ENCODE data around the gene COL2A1.

The COL2A1 gene

GRCh38 chr12:47980197-47980596 lies 24.1 kb downstream of the COL2A1 start:
- DNase-seq = no peak
- Mint-ChIP-seq H3K27me3 (ENCODE audit: low read depth, poor library complexity) (no peaks in the 10 kb centered on the region), H3K9me3 (no peaks in the 10 kb centered on the region), H3K4me1 (no peaks in the 10 kb centered on the region), H3K4me3 (no peak overlapping the region), H3K27ac (no peak overlapping the region), H3K36me3 (ENCODE audit: low read depth) (peaks cover 59% of the 10 kb centered on the region)
- TF ChIP-seq, protein P1, sequence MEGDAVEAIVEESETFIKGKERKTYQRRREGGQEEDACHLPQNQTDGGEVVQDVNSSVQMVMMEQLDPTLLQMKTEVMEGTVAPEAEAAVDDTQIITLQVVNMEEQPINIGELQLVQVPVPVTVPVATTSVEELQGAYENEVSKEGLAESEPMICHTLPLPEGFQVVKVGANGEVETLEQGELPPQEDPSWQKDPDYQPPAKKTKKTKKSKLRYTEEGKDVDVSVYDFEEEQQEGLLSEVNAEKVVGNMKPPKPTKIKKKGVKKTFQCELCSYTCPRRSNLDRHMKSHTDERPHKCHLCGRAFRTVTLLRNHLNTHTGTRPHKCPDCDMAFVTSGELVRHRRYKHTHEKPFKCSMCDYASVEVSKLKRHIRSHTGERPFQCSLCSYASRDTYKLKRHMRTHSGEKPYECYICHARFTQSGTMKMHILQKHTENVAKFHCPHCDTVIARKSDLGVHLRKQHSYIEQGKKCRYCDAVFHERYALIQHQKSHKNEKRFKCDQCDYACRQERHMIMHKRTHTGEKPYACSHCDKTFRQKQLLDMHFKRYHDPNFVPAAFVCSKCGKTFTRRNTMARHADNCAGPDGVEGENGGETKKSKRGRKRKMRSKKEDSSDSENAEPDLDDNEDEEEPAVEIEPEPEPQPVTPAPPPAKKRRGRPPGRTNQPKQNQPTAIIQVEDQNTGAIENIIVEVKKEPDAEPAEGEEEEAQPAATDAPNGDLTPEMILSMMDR (IDR thresholded peaks at IDR 0.05) = no peak

GRCh38 chr12:47979686-47980085 lies 24.6 kb downstream of the COL2A1 start:
- H3K36me3 Mint-ChIP-seq (ENCODE audit: low read depth) = peaks cover 58% of the 10 kb centered on the region
- no peak overlapping the region for H3K27ac Mint-ChIP-seq
- DNase-seq = no peak
- TF ChIP-seq, protein P1 (IDR thresholded peaks at IDR 0.05) = no peak
- no peak overlapping the region for H3K4me3 Mint-ChIP-seq
- H3K27me3 Mint-ChIP-seq (ENCODE audit: low read depth, poor library complexity) = no peaks in the 10 kb centered on the region
- H3K4me1 Mint-ChIP-seq = no peaks in the 10 kb centered on the region
- no peaks in the 10 kb centered on the region for H3K9me3 Mint-ChIP-seq

GRCh38 chr12:47979166-47979565 lies 25.1 kb downstream of the COL2A1 start:
- no peaks in the 10 kb centered on the region for H3K9me3 Mint-ChIP-seq
- no peak overlapping the region for H3K27ac Mint-ChIP-seq
- TF ChIP-seq, protein P1 (IDR thresholded peaks at IDR 0.05) = no peak
- H3K36me3 Mint-ChIP-seq (ENCODE audit: low read depth) = peaks cover 58% of the 10 kb centered on the region
- no peaks in the 10 kb centered on the region for H3K4me1 Mint-ChIP-seq
- DNase-seq = no peak
- no peak overlapping the region for H3K4me3 Mint-ChIP-seq
- H3K27me3 Mint-ChIP-seq (ENCODE audit: low read depth, poor library complexity) = no peaks in the 10 kb centered on the region

GRCh38 chr12:47978598-47978873 lies 25.7 kb downstream of the COL2A1 start:
- TF ChIP-seq, protein P1 (IDR thresholded peaks at IDR 0.05) = no peak

DNA sequence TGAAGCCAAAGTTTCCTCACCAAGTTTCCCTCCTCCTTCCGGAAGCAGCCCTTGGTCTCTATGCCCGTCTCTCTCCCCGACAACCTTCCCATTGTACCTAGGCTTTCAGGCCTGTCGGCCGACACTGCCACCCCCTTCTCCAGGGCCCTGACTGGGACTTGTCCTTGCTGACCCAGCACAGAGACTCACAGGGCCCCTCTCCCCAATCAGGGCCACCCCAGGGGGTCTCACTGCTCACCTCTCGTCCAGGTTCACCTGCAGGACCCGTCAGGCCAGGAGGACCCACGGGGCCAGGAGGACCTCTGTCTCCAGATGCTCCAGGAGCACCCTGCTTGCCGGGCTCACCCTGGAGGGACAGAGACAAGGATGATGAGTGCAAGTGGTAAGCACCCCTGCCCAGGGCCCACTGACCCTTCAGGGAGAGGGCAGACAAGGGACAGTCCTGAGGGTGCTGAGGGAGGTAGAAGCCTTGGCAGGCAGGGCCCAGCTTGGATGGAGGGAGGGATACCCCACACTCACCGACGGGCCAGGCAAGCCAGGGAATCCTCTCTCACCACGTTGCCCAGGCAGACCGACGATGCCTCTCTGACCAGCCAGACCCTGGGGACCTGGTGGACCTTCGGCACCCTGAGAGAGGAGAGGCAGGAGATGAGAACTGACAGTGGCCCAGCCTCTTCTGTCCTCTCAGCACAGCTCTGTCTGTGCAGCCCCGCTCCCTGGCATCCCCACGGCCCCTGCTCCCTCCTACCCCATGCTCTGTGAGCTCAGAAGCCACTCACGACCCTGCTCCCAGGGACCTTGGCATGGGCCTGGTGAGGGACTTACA lies 26.3 kb downstream of the COL2A1 start:
- no peak for DNase-seq
- no peaks in the 10 kb centered on the region for H3K9me3 Mint-ChIP-seq
- no peak overlapping the region for H3K27ac Mint-ChIP-seq
- TF ChIP-seq, protein P1 (IDR thresholded peaks at IDR 0.05) = no peak
- no peak overlapping the region for H3K4me3 Mint-ChIP-seq
- H3K36me3 Mint-ChIP-seq (ENCODE audit: low read depth) = peaks cover 63% of the 10 kb centered on the region
- peaks cover 3% of the 10 kb centered on the region for H3K27me3 Mint-ChIP-seq (ENCODE audit: low read depth, poor library complexity)
- H3K4me1 Mint-ChIP-seq = no peaks in the 10 kb centered on the region

More at GRCh38 chr12:47978598-47978873, 25.7 kb downstream of the COL2A1 start:
- Mint-ChIP-seq H3K27me3 (ENCODE audit: low read depth, poor library complexity) (no peaks in the 10 kb centered on the region), H3K27ac (no peak overlapping the region), H3K4me1 (no peaks in the 10 kb centered on the region), H3K9me3 (no peaks in the 10 kb centered on the region), H3K4me3 (no peak overlapping the region), H3K36me3 (ENCODE audit: low read depth) (peaks cover 62% of the 10 kb centered on the region)
- no peak for DNase-seq
